NCI-H1417 (cell line): ENCODE data around the gene NCS1.

ENCODE experiments used
- DNase-seq, 3 experiments: peaks; one replicate each; lab custom pipeline; 2025; lab: John Stamatoyannopoulos, UW

NCS1 gene

GRCh38 chr9:130194378-130194932, 22.3 kb downstream of the NCS1 start:
- DNase-seq = peak in 1 of 3 experiments; percentile 47

- no peak for DNase-seq
Measured at GRCh38 chr9:130195638-130196037, 23.4 kb downstream of the NCS1 start.

GRCh38 chr9:130196643-130197042, 24.4 kb downstream of the NCS1 start:
- peak in 2 of 3 experiments; percentile 69 to 88 for DNase-seq

- no peak for DNase-seq
Measured at GRCh38 chr9:130197386-130197785, 25.2 kb downstream of the NCS1 start.

GRCh38 chr9:130197888-130198287, 25.7 kb downstream of the NCS1 start:
- peak in 2 of 3 experiments; percentile 24 to 74 for DNase-seq

- DNase-seq = no peak
Measured at GRCh38 chr9:130198501-130199179, 26.4 kb downstream of the NCS1 start.

- DNase-seq = peak in 1 of 3 experiments; percentile 31
Measured at GRCh38 chr9:130199605-130200004, 27.4 kb downstream of the NCS1 start.

GRCh38 chr9:130200038-130200849, 28.0 kb downstream of the NCS1 start:
- no peak for DNase-seq

GRCh38 chr9:130201399-130201873, 29.2 kb downstream of the NCS1 start:
- no peak for DNase-seq

- DNase-seq = no peak
Measured at GRCh38 chr9:130201974-130202373, 29.8 kb downstream of the NCS1 start.

- no peak for DNase-seq
Measured at GRCh38 chr9:130204341-130204740, 32.1 kb downstream of the NCS1 start.

- no peak for DNase-seq
Measured at GRCh38 chr9:130204959-130205358, 32.8 kb downstream of the NCS1 start.

GRCh38 chr9:130205912-130206311, 33.7 kb downstream of the NCS1 start:
- DNase-seq = no peak

GRCh38 chr9:130206579-130206978, 34.4 kb downstream of the NCS1 start:
- DNase-seq = no peak

- no peak for DNase-seq
Measured at GRCh38 chr9:130207241-130207992, 35.2 kb downstream of the NCS1 start.

- DNase-seq = peak; percentile 8 to 93 (median 75)
Measured at GRCh38 chr9:130208600-130209347, 36.6 kb downstream of the NCS1 start.

GRCh38 chr9:130209422-130209821, 37.2 kb downstream of the NCS1 start:
- DNase-seq = no peak

GRCh38 chr9:130211548-130212226, 39.5 kb downstream of the NCS1 start:
- no peak for DNase-seq

- no peak for DNase-seq
Measured at GRCh38 chr9:130212543-130213297, 40.5 kb downstream of the NCS1 start.
